GM19240 (cell line): ENCODE results near the gene NPAS2.

Experiments
- DNase-seq: peaks from one replicate; pipeline ENCODE4 v3.0.0; 2011; ENCODE audit warnings: low spot score; ENCODE audit not compliant: insufficient read length

Gene NPAS2

GRCh38 chr2:100819370-100820272 lies at the start of gene NPAS2:
Gene NPAS2 (plus strand): TSS chr2:100820139. CDS start chr2:100904755, 84,616 bp downstream.
- no peak for DNase-seq

GRCh38 chr2:100771125-100771524 lies 48.8 kb upstream of the NPAS2 start:
- no peak for DNase-seq

GRCh38 chr2:100773538-100773937 lies 46.4 kb upstream of the NPAS2 start:
- no peak for DNase-seq

- no peak for DNase-seq
These were observed 43.5 kb upstream of the NPAS2 start for GRCh38 chr2:100776445-100776844.

- no peak for DNase-seq
These were observed 41.1 kb upstream of the NPAS2 start for GRCh38 chr2:100778637-100779450.

GRCh38 chr2:100779908-100780202 lies 40.1 kb upstream of the NPAS2 start:
- DNase-seq: no peak

GRCh38 chr2:100780203-100781008 lies 39.5 kb upstream of the NPAS2 start:
- no peak for DNase-seq

GRCh38 chr2:100781009-100781325 lies 39.0 kb upstream of the NPAS2 start:
- no peak for DNase-seq

GRCh38 chr2:100781523-100782379 lies 38.2 kb upstream of the NPAS2 start:
- DNase-seq: no peak

GRCh38 chr2:100782380-100782878 lies 37.5 kb upstream of the NPAS2 start:
- DNase-seq: no peak

- no peak for DNase-seq
These were observed 36.0 kb upstream of the NPAS2 start for GRCh38 chr2:100783987-100784386.

GRCh38 chr2:100784681-100785080 lies 35.3 kb upstream of the NPAS2 start:
- no peak for DNase-seq

- no peak for DNase-seq
These were observed 34.2 kb upstream of the NPAS2 start for GRCh38 chr2:100785626-100786296.

- no peak for DNase-seq
These were observed 33.7 kb upstream of the NPAS2 start for GRCh38 chr2:100786297-100786658.

GRCh38 chr2:100786985-100787384 lies 33.0 kb upstream of the NPAS2 start:
- no peak for DNase-seq

GRCh38 chr2:100789361-100789760 lies 30.6 kb upstream of the NPAS2 start:
- no peak for DNase-seq

GRCh38 chr2:100791294-100791935 lies 28.5 kb upstream of the NPAS2 start:
- no peak for DNase-seq

- DNase-seq: no peak
These were observed 28.0 kb upstream of the NPAS2 start for GRCh38 chr2:100791936-100792308.

- no peak for DNase-seq
These were observed 26.7 kb upstream of the NPAS2 start for GRCh38 chr2:100793220-100793619.

GRCh38 chr2:100793982-100794381 lies 26.0 kb upstream of the NPAS2 start:
- DNase-seq: no peak
